GF-D8 (cell line): Measurements from ENCODE around the gene CHSY1.
A peak's percentile ranks its signal among the peaks of the same experiment; 100 is the strongest.

Experiments used
- DNase-seq: peaks from one replicate; lab custom pipeline; 2025; lab: John Stamatoyannopoulos, UW

The CHSY1 gene

DNA sequence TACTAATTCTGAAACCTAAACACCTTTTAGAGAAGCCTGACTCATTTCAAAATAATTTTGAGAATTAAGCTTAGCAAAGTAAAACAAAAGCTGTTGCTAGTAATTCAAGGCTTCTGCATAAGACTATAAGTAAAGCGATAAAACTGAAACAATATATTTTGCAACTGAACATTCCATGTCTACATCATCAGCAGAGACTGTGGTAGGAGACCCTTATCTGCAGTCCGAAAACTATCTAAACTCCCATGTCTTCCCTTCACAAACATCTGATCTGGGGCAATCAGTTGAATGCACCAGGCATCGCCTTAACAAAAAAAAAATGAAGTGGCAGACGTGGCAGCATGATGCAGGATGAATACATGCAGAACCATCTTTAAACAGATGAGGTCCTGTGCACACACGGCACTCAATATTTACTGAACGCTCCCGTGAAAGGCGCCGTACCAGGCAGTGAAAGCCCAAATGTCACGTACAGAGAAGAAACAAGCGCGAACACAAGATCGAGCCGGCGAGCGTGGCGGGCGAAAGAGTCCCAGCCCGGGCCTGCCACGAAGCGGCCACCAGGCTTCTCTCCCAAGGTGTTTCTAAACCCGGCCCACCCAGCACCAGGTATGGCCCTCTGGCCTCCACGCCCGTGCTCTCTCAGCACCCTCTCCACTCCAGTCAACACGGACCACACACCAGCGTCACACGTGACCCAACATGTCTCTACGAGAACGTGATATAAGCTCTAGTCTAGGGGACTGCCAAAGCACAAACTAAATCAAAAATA, 63.0 kb downstream of the CHSY1 start:
- no peak for DNase-seq

- no peak for DNase-seq
Measured at GRCh38 chr15:101187820-101188636, 63.8 kb downstream of the CHSY1 start.

GRCh38 chr15:101185770-101186169, 66.1 kb downstream of the CHSY1 start:
- DNase-seq: no peak

- DNase-seq: no peak
Measured at GRCh38 chr15:101185336-101185735, 66.5 kb downstream of the CHSY1 start.

- no peak for DNase-seq
Measured at GRCh38 chr15:101184830-101185229, 67.0 kb downstream of the CHSY1 start.

DNA sequence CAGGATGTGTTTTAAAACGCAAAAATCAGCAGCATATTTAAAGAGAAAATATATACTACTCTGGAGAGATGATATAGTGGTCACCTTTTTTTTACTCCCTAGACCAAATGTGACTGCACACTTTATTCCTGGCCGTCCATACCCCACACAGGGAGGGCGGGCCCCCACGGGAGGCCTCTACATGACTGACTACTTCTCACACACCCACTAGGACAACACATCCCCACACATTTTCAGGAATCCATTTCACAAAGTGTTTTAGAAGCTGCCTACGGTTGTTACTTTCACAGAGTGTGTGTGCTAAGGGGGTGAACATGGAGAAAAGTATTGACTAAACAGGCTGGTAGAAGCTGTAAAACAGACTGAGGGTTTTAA, 67.9 kb downstream of the CHSY1 start:
- no peak for DNase-seq

- DNase-seq: no peak
Measured at GRCh38 chr15:101183226-101183930, 68.5 kb downstream of the CHSY1 start.

- no peak for DNase-seq
Measured at GRCh38 chr15:101182215-101182614, 69.6 kb downstream of the CHSY1 start.

GRCh38 chr15:101181349-101181748, 70.5 kb downstream of the CHSY1 start:
- no peak for DNase-seq

- no peak for DNase-seq
Measured at GRCh38 chr15:101180620-101181307, 71.1 kb downstream of the CHSY1 start.

- DNase-seq: no peak
Measured at GRCh38 chr15:101179341-101180153, 72.3 kb downstream of the CHSY1 start.

GRCh38 chr15:101178931-101179330, 72.9 kb downstream of the CHSY1 start:
- DNase-seq: no peak

DNA sequence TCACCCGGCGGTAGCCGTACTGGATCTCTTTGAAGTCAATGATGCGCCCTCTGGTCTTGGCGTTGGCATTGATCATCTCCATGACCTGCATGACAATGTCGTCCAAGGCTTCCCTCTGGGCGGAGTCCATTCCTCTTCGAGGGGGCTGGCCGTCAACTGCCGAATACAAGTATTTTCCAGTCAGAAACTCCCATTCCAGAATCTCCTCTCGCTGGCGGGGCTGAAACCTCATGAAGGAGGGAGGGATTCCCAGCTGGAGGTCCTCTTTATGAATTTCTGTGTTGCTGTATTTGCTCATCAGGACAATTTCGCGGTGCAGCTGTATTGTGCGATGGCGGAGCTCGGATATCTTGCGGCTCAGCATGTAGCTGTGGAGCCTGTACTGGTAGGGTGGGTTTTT, 73.4 kb downstream of the CHSY1 start:
- DNase-seq: no peak

DNA sequence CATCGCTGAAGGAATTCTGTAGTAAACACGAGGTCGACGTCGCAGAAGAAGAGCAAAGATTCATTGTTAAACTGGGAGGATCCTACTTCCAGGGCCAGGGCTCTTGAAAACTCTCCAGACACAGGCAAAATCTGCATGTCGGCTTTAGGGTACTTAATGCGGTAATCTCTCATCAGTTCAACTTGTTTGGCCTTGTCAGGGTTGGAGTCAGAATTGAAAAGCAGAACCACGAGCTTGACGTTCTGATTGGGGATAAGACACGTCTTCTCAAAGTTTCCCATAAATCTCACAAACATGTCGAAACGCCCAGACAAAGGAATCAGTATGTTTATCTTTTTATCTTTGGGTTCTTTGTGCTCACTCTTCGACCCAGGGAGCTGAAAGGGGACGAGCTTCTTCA, 74.0 kb downstream of the CHSY1 start:
- DNase-seq: no peak

GRCh38 chr15:101176625-101177024, 75.2 kb downstream of the CHSY1 start:
- DNase-seq: peak; percentile 17

- DNase-seq: peak; percentile 61
Measured at GRCh38 chr15:101175401-101175800, 76.4 kb downstream of the CHSY1 start.

GRCh38 chr15:101174152-101174920, 77.5 kb downstream of the CHSY1 start:
- DNase-seq: no peak

DNA sequence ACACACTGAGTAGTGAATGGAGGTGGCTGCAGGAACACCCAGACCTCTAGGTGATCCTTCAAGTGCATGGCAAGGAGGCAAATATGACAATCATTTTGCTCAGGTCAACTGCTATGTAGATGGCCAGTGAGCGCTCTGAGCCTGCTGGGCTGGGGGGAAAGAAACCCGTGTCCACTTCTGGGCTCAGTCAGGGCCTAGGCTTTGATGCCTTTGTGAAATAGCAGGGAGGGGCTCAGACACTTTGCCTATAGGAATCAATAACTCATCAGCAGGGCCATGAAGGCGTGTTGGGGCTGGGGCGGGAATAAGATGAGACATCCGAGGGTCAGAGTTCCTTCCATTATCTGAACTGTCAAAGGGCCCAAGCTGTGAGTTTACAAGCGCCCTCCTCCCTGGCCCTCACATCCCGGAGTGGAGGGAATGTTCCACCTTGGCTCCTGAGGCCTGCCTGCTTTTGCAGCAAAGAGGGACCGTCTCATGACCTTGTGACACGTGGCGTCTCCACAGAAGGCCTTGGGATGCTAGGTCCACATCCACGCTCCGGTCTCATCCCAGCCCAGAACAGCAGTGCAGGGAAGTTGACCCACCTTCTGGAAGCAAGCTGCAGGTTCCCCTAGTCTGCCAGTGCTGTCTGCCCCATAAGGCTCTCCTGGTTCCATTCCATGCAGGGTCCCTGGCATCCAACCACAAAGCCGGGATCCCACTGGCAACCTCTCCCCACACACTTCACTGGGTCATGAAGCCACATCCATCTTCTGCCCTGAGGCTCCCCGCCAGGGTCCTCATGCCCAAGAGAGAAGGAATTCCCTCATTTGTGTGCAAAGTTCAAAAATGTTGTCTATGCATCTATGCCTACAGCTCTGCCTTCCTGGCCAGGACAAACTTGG, 78.4 kb downstream of the CHSY1 start:
- DNase-seq: no peak

DNA sequence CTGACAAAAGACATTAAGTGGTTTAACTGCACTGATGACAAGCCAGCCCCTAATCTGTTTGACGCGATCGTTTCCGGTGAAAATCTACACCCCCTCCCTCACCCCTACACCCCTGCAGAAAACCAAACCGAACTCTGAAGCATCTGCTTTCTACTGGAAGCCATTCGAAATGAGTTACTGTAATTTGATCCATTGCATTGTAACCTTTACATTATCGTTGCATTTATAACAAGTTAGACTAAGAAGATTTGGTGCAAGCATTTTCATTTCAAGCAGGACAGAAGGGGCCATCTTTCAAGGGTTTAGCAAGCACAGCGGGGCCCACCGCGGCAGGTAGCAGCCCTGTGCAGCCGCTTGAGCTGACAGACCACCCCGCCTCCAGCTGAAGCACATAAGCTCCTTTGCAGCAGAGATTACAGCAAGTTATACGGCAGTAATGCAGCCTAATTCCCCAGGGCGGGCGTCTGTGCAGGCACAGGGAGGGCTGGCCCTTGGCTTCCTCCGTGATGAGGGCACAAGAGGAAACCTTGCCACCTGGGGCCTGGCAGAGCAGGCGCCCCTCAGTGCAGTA, 79.3 kb downstream of the CHSY1 start:
- DNase-seq: no peak
